ENCODE data around the gene EMC7.
"Not testable (repeated sequence)": the region's sequence is repeated elsewhere in the genome, so short reads cannot be mapped to it uniquely, and the experiment has no call there.

DNA sequence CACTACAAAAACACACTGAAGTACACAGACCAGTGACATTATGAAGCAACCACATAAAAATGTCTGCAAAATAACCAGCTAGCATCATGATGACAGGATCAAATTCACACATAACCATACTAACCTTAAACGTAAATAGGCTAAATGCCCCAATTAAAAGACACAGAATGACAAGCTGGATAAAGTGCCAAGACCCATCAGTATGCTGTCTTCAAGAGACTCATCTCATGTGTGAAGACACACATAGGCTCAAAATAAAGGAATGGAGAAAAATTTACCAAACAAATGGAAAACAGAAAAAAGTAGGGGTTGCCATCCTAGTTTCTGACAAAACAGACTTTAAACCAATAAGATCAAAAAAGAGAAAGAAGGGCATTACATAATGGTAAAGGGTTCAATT lies 51.3 kb downstream of the EMC7 start:
- TF ChIP-seq ZFP36 (IDR thresholded peaks at IDR 0.05; ENCODE audit: low read depth, low read length, partially characterized antibody); POLR2A (conservative IDR thresholded peaks at IDR 0.05); GMEB1 (CRISPR knock-in tag; IDR thresholded peaks at IDR 0.05); EZH2 (IDR thresholded peaks at IDR 0.05; ENCODE audit: borderline replicate concordance, low read depth, low read length): not testable (repeated sequence)
- TF ChIP-seq, protein P1, sequence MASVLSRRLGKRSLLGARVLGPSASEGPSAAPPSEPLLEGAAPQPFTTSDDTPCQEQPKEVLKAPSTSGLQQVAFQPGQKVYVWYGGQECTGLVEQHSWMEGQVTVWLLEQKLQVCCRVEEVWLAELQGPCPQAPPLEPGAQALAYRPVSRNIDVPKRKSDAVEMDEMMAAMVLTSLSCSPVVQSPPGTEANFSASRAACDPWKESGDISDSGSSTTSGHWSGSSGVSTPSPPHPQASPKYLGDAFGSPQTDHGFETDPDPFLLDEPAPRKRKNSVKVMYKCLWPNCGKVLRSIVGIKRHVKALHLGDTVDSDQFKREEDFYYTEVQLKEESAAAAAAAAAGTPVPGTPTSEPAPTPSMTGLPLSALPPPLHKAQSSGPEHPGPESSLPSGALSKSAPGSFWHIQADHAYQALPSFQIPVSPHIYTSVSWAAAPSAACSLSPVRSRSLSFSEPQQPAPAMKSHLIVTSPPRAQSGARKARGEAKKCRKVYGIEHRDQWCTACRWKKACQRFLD (CRISPR knock-in tag; IDR thresholded peaks at IDR 0.05) = not testable (repeated sequence)
- TF ChIP-seq, protein P2, sequence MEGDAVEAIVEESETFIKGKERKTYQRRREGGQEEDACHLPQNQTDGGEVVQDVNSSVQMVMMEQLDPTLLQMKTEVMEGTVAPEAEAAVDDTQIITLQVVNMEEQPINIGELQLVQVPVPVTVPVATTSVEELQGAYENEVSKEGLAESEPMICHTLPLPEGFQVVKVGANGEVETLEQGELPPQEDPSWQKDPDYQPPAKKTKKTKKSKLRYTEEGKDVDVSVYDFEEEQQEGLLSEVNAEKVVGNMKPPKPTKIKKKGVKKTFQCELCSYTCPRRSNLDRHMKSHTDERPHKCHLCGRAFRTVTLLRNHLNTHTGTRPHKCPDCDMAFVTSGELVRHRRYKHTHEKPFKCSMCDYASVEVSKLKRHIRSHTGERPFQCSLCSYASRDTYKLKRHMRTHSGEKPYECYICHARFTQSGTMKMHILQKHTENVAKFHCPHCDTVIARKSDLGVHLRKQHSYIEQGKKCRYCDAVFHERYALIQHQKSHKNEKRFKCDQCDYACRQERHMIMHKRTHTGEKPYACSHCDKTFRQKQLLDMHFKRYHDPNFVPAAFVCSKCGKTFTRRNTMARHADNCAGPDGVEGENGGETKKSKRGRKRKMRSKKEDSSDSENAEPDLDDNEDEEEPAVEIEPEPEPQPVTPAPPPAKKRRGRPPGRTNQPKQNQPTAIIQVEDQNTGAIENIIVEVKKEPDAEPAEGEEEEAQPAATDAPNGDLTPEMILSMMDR (IDR thresholded peaks at IDR 0.05 in 2 of 3, conservative IDR thresholded peaks at IDR 0.05 in 1 of 3; ENCODE audit: insufficient read depth in 2 of 3, low read depth in 1 of 3, low read length in 3 of 3) = not testable (repeated sequence)

All from K562 (cell line).